Middle frontal gyrus (tissue), 1 donor: ENCODE results near the gene SLC38A2.

Experiments
- DNase-seq: peaks from one replicate; pipeline ENCODE4 v3.0.0-alpha.2; 2015; ENCODE audit warnings: low spot score; ENCODE audit errors: extremely low spot score

The SLC38A2 gene

DNA sequence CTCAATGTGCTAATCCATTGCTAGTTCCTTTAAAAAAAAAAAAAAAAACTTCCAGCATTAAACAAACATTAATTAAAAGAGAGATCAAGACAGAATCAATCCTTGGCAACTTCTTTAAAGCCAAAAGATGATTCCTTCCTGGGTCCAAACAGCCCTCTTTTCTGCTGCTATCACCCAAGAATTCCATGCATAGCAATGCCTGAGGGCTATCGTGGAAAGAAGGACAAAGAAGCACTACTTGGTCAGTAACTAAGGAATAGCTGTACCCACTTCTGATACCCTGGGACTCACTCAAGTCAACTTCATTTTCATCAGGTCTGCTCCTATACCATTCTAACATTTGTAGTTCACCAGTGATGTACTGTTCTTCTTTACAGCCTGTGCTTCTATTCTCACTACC is 51.8 kb downstream of the SLC38A2 start:
- DNase-seq = no peak

DNA sequence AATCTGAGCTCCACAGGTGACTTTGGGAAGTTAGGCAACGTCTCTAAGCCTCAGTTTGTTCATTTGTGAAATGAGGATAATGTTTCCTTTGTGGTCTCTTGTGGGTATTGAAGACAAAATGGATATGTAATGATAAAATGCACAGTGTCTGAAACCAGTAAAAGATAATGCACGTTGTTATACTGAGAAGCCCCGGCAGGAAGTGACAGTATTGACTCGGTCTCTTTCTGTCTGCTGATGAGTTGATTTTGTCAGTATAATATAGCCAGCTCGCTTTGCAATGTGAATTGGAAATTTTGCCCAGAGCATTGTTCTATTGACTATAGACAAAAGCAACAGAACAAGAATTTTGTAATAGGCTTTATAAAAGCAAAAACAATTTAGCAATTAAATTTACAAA is 54.5 kb downstream of the SLC38A2 start:
- no peak for DNase-seq
